Retinal pigment epithelial cell (primary cell): ENCODE results near the gene D2HGDH.

Experiments
- DNase-seq: peaks from one replicate; pipeline ENCODE4 v3.0.0-alpha.2; 2010; ENCODE audit warnings: low read depth
- H3K4me3 ChIP-seq: 2 replicates; pipeline ENCODE4 v1.5.1; 2011; ENCODE audit warnings: mild to moderate bottlenecking, low read length, control low read depth, moderate library complexity
- CTCF ChIP-seq: conservative IDR thresholded peaks from 2 replicates; pipeline ENCODE4 v1.5.1; 2011; ENCODE audit warnings: low read depth, low read length, control low read depth, inconsistent platforms

D2HGDH gene

GRCh38 chr2:241768251-241768711 lies 33.9 kb downstream of the D2HGDH start:
- DNase-seq, result no peak
- TF ChIP-seq CTCF, result no peak
- no peak overlapping the region for H3K4me3 ChIP-seq

GRCh38 chr2:241768850-241769249 lies 34.4 kb downstream of the D2HGDH start:
- TF ChIP-seq CTCF, result no peak
- no peak overlapping the region for H3K4me3 ChIP-seq
- DNase-seq, result no peak

- TF ChIP-seq CTCF, result no peak
- no peak for DNase-seq
- H3K4me3 ChIP-seq, result no peak overlapping the region
Observed at GRCh38 chr2:241769819-241770184, 35.4 kb downstream of the D2HGDH start.

GRCh38 chr2:241770185-241770935 lies 35.9 kb downstream of the D2HGDH start:
- no peak overlapping the region for H3K4me3 ChIP-seq
- no peak for TF ChIP-seq CTCF
- DNase-seq, result no peak

GRCh38 chr2:241770936-241771285 lies 36.5 kb downstream of the D2HGDH start:
- H3K4me3 ChIP-seq, result no peak overlapping the region
- DNase-seq, result no peak
- no peak for TF ChIP-seq CTCF

GRCh38 chr2:241771286-241772062 lies 37.0 kb downstream of the D2HGDH start:
- TF ChIP-seq CTCF, result no peak
- no peak overlapping the region for H3K4me3 ChIP-seq
- peak; percentile 62 for DNase-seq
